Erythroblast (primary cell): ENCODE data around the gene GLI3.
"Not testable (repeated sequence)": the region's sequence is repeated elsewhere in the genome, so short reads cannot be mapped to it uniquely, and the experiment has no call there.

Experiments used
- DNase-seq, 2 experiments: peaks; one replicate each; lab custom pipeline; 2025; lab: John Stamatoyannopoulos, UW
- GATA1 ChIP-seq: IDR thresholded peaks from 2 replicates; pipeline ENCODE4 v1.6.1; 2011; ENCODE audit warnings: low read depth, mild to moderate bottlenecking, control low read depth, low read length, moderate library complexity
- POLR2A ChIP-seq: IDR thresholded peaks from 2 replicates; pipeline ENCODE4 v1.6.1; 2011; ENCODE audit warnings: mild to moderate bottlenecking, low read length

The GLI3 gene

DNA sequence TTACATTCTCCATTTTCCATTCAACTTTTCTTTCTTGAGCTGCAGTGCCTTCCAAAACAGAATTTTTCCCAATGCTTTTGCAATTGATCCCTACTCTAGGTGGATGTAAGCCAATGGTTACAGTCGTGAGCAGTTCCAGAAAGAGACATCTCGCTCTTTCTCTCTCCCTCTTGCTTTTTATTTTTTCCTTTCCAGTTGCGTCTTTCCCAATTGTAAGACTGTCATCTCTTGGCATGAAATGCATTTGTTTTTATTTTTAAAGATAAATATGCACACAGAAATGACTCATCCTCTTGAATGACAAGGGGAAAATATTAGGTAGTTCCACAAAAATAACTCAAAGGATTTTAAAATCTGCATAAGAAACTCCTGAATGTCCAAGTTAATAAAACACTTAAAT lies 25.1 kb downstream of the GLI3 start:
- TF ChIP-seq POLR2A (no peak), GATA1 (no peak)

DNA sequence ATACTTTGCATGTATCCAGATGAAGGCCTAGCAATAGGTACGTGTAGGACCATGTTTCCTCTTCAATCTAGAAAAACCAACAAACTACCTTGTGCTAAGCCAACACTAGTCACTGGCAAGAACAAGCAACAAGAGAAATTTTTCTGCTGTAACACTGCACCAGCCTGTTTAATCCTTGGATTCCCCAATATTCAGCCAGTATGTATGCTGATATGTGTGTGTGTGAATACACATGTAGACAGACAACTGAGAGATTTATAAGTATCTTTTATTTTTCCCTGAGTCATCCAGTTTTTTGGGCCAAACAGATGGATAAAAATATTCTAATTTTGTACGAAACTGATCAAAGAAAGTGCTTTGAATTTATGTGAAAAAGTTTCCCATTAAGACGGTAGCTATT lies 26.2 kb downstream of the GLI3 start:
- no peak for DNase-seq
- TF ChIP-seq GATA1 (no peak), POLR2A (no peak)

More for the DNA sequence above, 25.1 kb downstream of the GLI3 start:
- DNase-seq = no peak

DNA sequence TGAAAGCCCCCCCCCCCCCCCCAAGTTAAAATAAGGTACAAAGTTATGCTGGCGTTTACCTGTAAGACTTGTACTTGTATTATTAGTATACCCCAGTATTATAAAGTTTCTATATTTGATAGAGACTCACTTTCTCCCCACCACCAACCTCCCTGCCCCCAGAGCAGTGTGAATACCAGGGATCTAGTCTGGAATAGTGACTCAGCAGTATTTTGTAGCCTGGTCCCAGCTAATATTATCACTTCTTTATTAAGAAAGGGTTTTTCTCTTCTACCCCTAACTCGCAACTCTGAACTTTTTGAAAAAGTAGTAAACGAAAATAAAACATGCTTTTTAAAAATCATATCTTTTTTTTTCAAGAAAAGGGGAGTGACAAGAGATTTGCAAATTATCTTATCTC lies 26.7 kb downstream of the GLI3 start:
- no peak for DNase-seq
- TF ChIP-seq POLR2A (no peak), GATA1 (no peak)

DNA sequence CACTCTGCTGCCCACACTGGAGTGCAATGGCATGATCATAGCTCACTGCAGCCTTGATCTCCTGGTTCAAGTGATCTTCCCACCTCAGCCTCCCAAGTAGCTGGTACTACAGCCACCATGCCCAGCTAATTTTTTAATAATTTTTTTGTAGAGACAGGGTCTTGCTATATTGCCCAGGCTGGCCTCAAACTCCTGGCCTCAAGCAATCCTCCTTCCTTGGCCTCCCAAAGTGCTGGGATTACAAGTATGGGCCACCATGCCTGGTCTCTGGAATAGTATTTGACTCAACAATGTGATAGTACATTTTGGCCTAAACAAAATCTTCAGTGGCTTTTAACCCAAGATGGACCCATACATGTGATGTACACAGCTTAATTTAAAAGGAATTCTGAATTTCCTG lies 27.9 kb downstream of the GLI3 start:
- DNase-seq = not testable (repeated sequence)

DNA sequence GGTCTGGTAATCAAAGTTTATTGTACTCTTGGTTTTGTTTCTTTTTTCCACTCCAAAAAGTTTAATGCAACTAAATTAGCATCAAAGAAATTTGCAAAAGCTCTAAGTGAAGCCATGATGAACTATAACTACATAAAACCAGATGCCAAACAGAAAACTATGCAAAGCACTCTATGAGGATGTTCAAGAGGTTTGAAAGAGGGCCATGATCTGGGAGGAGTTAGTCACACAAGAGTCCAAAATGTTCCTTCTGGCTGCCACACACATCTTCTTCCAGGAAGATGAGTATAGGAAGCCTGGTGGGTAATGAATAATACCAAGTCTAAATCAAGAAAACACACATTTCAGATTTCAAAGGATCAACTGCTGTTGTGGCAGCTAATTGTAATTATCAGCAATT lies 28.4 kb downstream of the GLI3 start:
- no peak for DNase-seq
- TF ChIP-seq POLR2A (no peak), GATA1 (no peak)

DNA sequence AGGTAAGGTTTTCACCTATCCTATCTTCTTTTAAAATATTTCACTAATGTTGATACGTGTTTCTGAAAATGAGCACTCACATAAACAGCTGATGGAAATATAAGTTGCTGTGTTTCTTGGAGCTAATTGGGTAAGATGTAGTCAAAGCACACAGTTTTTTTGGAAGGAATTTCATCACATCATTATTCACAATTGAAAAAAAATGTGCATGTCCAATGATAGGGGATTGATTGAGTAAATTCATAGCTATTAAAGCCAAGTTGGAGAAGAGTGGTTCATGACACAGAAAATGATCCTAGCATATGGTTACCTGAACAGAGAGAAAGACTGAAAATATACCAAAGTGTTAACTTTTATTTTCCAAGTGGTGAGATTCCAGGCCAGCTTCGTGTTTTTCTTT lies 29.6 kb downstream of the GLI3 start:
- TF ChIP-seq GATA1 (no peak), POLR2A (no peak)
- no peak for DNase-seq

DNA sequence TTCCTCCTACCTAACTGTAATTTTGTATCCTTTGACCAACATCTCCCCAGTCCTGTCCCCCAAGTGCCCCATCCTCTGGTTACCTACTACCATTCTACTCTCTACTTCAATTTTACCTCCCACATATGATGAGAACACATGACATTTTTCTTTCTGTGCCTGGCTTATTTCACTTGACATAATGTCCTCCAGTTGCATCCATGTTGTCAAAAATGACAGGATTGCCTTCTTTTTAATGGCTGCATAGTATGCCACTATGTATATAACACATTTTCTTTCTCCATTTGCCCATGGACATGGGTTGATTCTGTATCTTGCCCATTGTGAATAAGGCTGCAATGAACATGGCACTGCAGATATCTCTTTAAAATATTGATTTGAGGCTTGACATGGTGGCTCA lies 33.7 kb downstream of the GLI3 start:
- DNase-seq = no peak
- no peak for TF ChIP-seq GATA1

DNA sequence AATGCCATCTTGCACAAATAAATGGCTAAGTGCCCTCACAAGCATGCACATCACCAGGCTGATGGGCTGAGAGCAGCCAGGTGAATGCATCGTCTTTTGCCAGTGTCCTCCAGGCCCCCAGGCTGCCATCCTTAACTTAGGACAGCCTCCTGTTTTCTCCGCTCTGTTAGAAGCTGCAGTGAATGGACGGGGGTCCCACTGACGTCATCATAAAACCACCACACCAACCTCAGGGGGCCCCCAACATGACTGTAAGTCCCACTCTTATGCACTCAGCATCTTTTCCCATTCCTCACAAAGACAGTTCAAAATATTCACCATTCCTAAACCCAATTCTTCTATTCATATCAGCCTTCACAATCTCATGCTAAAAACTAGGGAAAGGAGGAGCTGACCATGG lies 34.4 kb downstream of the GLI3 start:
- no peak for DNase-seq
- TF ChIP-seq GATA1 = no peak
- TF ChIP-seq POLR2A = no peak

DNA sequence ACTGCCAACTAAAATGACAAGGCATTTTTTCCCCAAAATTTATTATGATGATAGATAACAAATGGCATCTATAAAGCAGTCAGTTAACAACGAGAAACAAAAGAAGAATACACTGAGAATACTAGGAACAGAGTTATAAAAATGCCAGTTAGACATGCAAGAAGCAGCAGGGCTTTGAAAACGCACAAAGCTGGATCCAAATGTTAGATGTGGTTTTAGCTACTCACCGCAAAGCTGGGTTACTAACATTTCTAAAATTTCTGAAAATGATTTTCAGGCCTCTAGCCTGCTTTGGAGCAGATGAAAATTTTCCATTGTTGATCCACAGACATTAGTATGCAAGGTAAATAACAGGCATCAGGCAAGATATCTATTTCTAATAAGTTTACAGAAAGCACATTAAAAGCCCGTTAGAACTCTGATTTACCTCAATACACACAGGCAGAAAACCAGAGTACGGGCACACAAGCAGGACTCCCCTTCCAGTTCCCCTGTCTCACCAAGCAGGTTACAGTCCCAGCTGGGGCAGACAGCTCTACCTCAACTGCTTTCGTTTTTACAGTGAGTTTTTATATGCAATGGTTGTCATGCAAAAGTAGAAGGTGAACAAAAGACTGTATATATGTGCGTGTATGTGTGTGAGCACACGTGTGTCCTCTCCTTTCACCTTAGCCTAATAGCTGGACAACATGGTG lies 37.9 kb downstream of the GLI3 start:
- no peak for DNase-seq
- TF ChIP-seq POLR2A (no peak), GATA1 (no peak)

DNA sequence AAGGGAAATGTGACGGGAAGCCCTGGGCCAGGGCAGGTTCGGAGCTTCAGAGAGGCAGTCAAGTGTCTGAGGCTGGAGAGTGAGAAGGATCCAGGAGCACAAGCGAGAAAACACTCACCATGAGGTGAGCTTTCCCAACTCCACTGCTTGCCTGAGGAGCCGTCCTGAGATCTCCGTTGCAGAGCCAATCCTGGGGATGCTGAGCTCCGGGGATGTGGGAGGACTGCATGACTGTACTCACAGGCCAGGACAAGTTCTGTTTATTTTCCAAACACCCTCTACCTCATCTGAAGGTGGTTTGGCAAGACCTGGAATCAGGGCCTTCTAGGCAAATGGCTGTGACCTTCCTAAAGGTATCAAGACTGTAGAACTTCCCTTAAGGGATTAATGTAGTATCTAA lies 38.7 kb downstream of the GLI3 start:
- DNase-seq = no peak
- no peak for TF ChIP-seq GATA1
- no peak for TF ChIP-seq POLR2A

DNA sequence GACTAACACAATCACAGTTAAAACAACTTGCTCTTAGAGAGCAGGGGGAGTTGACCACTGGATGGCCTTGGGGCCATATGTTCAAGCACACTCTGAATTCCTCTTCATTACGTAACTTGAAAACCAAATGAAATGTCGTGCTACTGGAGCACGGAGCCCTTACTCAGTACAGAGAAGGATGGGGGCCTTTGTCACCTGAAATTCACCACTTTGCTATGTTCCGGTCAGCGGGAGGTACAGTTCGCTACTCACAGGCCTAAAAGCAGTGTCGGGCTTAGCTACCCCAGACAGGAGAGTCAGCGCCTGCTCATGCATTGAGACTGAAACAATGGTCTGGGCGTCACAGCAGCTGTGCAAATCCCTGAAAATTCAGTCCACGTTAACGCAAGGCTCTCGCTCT lies 39.6 kb downstream of the GLI3 start:
- DNase-seq = no peak
- TF ChIP-seq POLR2A (no peak), GATA1 (no peak)

DNA sequence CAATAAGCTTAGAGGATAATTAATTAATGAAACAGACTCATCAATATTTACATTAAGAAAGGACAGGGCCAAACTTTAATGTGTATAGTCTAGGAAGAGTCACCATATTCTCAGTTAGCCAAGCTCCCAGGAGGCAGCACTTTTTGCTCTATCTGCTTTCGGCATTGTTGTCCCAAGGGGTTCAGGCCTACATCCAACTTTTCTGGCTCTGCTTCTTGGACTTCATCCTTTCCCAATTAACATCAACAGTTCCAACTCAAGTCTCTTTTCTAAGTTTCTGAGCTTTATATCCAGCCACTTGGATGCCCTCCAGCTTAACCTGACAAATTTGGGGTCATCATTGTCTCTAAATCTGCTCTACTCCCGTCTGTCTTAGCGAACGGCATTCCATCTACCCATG lies 42.8 kb downstream of the GLI3 start:
- DNase-seq = no peak
- no peak for TF ChIP-seq GATA1
- TF ChIP-seq POLR2A = no peak

DNA sequence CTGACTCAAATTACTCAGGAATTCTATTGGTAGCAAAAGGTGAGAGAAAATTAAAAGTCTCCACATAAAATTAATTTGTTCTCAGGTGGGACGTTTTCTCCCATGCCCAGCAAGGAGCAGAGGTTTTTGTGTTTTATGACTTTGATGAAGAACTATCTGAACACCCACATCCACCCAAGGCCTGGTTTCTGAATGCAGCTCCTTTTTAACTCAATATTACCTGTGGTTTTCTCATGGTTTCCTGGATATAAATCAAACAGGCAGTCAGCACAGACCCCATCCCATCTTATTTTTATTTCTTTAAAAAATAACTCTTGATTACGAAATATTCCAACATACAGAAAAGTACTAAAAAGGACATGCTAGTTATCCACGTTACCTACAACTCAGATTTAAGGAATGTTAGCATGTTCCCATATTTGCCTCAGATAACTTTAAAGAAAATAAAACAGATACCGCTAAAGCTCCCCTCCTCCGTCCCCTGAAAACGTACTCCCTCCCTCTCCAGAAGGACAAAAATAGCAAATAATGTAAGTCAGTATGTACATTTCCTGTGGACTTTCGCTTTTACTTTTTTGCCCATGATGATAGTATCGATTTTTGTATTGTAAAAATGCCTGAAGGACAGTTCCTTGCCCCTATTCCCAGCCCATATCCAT lies 43.4 kb downstream of the GLI3 start:
- no peak for TF ChIP-seq GATA1
- no peak for TF ChIP-seq POLR2A
- DNase-seq = no peak

DNA sequence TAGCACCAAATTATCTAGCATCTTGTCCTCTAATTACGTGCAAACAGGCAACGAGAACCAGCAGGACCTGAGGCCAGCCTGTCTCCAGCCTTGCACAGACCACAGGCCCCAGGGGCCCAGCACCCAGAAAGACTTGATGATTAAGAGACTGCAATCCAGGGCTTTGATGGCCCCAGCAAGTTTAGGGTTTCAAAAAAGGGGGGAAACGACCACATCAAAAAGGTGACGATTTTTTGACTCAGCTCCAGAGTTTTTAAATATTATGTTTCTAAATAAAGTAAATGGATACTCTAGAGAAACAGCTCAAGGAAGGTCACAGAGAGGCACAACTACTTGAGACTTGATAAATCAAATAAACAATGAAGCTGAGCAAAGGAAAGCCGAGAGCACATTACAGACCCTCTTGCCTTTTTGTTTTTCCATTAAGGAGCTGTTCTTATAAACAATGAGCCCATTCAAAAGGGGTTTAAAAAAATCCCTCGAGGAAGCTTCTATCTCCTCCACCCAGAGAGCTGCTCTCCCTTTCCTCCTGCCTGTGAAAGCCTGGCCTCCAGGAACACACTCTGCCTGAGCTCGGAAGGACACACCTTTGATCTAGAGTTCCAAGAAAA lies 44.1 kb downstream of the GLI3 start:
- DNase-seq = no peak

DNA sequence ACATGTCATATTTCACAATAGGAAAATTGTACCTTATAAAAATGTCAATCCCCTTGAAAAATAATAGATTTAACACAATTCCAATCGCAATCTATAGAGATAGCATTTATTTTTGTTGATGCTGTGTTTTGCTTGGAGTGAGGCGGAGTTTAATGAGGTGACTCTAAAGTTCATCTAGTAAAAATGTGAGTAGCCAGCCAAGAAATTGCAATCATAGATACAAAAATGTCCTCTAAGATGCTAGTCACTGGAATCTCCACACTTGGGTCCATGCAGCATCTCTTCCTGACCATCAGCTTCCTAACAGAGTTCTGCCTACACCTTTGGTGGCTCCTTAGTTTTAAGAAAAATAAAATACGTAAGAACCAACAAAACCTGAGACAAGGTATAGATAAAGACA lies 44.9 kb downstream of the GLI3 start:
- TF ChIP-seq GATA1 = no peak
- no peak for TF ChIP-seq POLR2A
- DNase-seq = no peak

More for the DNA sequence above, 44.1 kb downstream of the GLI3 start:
- TF ChIP-seq POLR2A = no peak
- TF ChIP-seq GATA1 = no peak

DNA sequence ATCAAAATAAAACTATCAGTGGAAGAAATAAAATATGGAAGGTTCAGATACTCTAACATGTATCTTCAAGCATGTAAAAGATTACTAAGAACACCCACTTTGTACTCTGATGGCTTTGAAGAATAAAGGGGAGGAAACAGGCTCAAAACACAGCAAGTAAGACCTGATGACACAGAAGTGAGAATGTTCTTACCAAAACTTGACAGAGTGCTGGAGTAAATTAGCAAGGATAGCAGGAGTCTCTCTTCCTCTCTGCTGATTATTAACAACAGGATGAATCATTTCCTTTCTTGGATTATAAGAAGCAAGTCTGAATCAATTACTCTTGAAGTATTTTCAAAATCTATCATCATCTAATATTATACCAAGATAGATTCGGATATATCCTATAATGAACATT lies 47.5 kb downstream of the GLI3 start:
- no peak for DNase-seq
- TF ChIP-seq GATA1 = no peak
